ENCODE data around the gene KIF26B. TPM values are rescaled to one million over a fixed set of nuclear protein-coding genes. Genes with fewer than 3 reads are reported as not detected.
A peak's percentile ranks its signal among the peaks of the same experiment; 100 is the strongest.

The KIF26B gene
- total RNA-seq, 1 donor from 2014 or later = 2.1 TPM

- DNase-seq (ENCODE audit: low read depth) (no peak), FAIRE-seq (no peak)
- Histone ChIP-seq H3K4me3 (ENCODE audit: low read depth, low read length) (no peak overlapping the region), H3K36me3 (ENCODE audit: control insufficient read depth, insufficient read depth, low read length) (no peaks in the 10 kb centered on the region), H3K27me3 (ENCODE audit: control insufficient read depth, insufficient read depth, low read length) (no peaks in the 10 kb centered on the region)
- TF ChIP-seq, protein P1, sequence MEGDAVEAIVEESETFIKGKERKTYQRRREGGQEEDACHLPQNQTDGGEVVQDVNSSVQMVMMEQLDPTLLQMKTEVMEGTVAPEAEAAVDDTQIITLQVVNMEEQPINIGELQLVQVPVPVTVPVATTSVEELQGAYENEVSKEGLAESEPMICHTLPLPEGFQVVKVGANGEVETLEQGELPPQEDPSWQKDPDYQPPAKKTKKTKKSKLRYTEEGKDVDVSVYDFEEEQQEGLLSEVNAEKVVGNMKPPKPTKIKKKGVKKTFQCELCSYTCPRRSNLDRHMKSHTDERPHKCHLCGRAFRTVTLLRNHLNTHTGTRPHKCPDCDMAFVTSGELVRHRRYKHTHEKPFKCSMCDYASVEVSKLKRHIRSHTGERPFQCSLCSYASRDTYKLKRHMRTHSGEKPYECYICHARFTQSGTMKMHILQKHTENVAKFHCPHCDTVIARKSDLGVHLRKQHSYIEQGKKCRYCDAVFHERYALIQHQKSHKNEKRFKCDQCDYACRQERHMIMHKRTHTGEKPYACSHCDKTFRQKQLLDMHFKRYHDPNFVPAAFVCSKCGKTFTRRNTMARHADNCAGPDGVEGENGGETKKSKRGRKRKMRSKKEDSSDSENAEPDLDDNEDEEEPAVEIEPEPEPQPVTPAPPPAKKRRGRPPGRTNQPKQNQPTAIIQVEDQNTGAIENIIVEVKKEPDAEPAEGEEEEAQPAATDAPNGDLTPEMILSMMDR (IDR thresholded peaks at IDR 0.05; ENCODE audit: insufficient read depth, low read length, severe bottlenecking) = no peak
These were observed 444.8 kb downstream of the KIF26B start for GRCh38 chr1:245599371-245600174.

- Histone ChIP-seq H3K36me3 (ENCODE audit: control insufficient read depth, insufficient read depth, low read length) (no peaks in the 10 kb centered on the region), H3K4me3 (ENCODE audit: low read depth, low read length) (no peak overlapping the region), H3K27me3 (ENCODE audit: control insufficient read depth, insufficient read depth, low read length) (no peaks in the 10 kb centered on the region)
- DNase-seq (ENCODE audit: low read depth) (no peak), FAIRE-seq (no peak)
- TF ChIP-seq, protein P1 (IDR thresholded peaks at IDR 0.05; ENCODE audit: insufficient read depth, low read length, severe bottlenecking) = no peak
These were observed 445.9 kb downstream of the KIF26B start for GRCh38 chr1:245600658-245601057.

DNA sequence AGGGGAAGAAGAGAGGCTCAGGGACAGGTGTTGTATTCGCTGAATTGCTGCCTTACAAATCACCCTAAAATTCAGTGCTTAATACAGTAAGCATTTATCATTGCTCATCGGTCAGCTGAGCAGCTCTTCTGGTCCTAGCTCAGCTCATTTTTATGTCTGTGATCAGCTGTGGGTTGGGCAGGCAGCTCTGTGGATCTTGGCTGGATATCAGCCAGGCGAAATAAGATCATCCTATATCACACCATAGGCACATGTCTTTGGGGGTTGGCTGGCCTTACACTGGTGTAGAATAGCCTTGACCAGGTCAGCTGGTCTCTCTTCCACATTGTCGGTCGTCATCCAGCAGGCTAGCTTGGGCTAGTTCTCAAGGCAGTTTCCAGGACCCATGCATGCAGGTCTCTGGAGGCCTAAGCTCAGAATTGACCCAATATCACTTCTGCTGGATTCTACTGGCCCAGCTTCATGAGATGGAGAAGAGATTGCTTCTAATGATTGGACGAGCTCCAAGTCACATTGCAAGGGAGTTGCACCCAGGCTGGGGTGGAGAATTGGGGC lies 448.6 kb downstream of the KIF26B start:
- FAIRE-seq (no peak), DNase-seq (ENCODE audit: low read depth) (no peak)
- Histone ChIP-seq H3K36me3 (ENCODE audit: control insufficient read depth, insufficient read depth, low read length) (no peaks in the 10 kb centered on the region), H3K4me3 (ENCODE audit: low read depth, low read length) (no peak overlapping the region), H3K27me3 (ENCODE audit: control insufficient read depth, insufficient read depth, low read length) (no peaks in the 10 kb centered on the region)
- TF ChIP-seq, protein P1 (IDR thresholded peaks at IDR 0.05; ENCODE audit: insufficient read depth, low read length, severe bottlenecking) = no peak

GRCh38 chr1:245604979-245605378 lies 450.2 kb downstream of the KIF26B start:
- TF ChIP-seq, protein P1 (IDR thresholded peaks at IDR 0.05; ENCODE audit: insufficient read depth, low read length, severe bottlenecking) = no peak
- Histone ChIP-seq H3K27me3 (ENCODE audit: control insufficient read depth, insufficient read depth, low read length) (no peaks in the 10 kb centered on the region), H3K36me3 (ENCODE audit: control insufficient read depth, insufficient read depth, low read length) (no peaks in the 10 kb centered on the region), H3K4me3 (ENCODE audit: low read depth, low read length) (no peak overlapping the region)
- DNase-seq (ENCODE audit: low read depth) (peak; percentile 5), FAIRE-seq (no peak)

DNA sequence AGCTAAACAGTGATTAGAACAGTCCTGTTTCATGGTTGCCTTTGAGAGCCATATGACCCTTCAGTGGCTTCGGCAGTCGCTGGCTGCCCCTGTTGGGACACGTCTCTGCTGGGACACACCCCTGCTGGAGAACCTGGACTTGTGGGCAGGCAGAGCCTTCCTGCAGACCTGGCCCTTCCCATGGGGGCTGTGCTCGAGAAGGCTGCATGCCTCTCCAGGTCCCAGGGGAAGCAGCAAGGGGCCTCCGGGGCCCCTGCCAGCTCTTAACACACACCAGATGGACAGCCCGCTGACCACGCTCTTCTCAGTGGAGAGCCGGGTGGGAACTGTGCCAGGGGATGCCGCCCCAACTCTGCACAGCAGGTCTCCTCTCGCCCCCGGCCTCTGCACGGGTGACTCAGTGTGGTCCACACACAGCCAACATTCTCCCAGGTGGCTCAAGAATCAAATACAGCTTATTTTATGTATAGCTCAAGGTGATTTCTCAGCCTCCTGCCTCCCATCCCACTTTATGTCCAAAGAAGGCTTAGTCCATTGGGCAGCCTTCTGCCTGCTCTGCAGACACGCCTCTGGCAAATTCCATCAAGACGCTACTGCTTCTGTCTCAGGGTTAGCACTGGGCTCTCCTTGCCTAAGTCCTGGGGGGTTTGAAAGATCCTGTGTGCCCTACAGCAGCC lies 450.8 kb downstream of the KIF26B start:
- no peaks in the 10 kb centered on the region for H3K36me3 ChIP-seq (ENCODE audit: control insufficient read depth, insufficient read depth, low read length)
- DNase-seq (ENCODE audit: low read depth) (peak; percentile 64), FAIRE-seq (no peak)
- no peak overlapping the region for H3K4me3 ChIP-seq (ENCODE audit: low read depth, low read length)
- TF ChIP-seq, protein P1 (IDR thresholded peaks at IDR 0.05; ENCODE audit: insufficient read depth, low read length, severe bottlenecking) = no peak
- no peaks in the 10 kb centered on the region for H3K27me3 ChIP-seq (ENCODE audit: control insufficient read depth, insufficient read depth, low read length)

Data from bronchial epithelial cell (primary cell).